HepG2 (cell line): Measurements from ENCODE around the gene CCDC73.

ENCODE experiments used
- EP300 ChIP-seq, 3 experiments: sonication (generic) in 1 of 3; formaldehyde crosslinking in 1 of 3; IDR thresholded peaks; 2 replicates each; pipeline versions ENCODE4 v1.5.1 to v1.6.1; 2011 to 2020; ENCODE audit warnings: low read depth in 2 of 3, low read length in 2 of 3, borderline replicate concordance in 1 of 3, improper control_type of control experiment in 1 of 3, mild to moderate bottlenecking in 1 of 3, missing genetic modification reagents in 1 of 3, moderate library complexity in 1 of 3
- HNF4A ChIP-seq: sonication (generic); formaldehyde crosslinking; IDR thresholded peaks from 2 replicates; pipeline ENCODE4 v1.4.0; 2020; ENCODE audit warnings: missing genetic modification reagents
- JUN ChIP-seq: sonication (generic); formaldehyde crosslinking; IDR thresholded peaks from 2 replicates; pipeline ENCODE4 v1.4.0; 2020; ENCODE audit warnings: mild to moderate bottlenecking, missing genetic modification reagents
- NBN ChIP-seq: fragments of 450-650 bp; conservative IDR thresholded peaks from 2 replicates; pipeline ENCODE4 v1.6.1; 2017
- NCOR1 ChIP-seq: fragments of 200-600 bp; sonication (generic); IDR thresholded peaks from 2 replicates; pipeline ENCODE4 v1.7.0; 2017; ENCODE audit warnings: antibody characterized with exemption, low read length, borderline replicate concordance
- NFIC ChIP-seq: IDR thresholded peaks from 2 replicates; pipeline ENCODE4 v1.6.1; 2012; ENCODE audit warnings: mild to moderate bottlenecking, low read length, inconsistent platforms
- POLR2A ChIP-seq, 2 experiments: IDR thresholded peaks; 2 replicates each; pipeline ENCODE4 v1.6.1; 2011; ENCODE audit warnings: low read depth in 2 of 2, low read length in 2 of 2, mild to moderate bottlenecking in 1 of 2, moderate library complexity in 1 of 2; ENCODE audit not compliant: insufficient read depth in 1 of 2
- ZFP36 ChIP-seq: fragments of 150-350 bp; IDR thresholded peaks from 2 replicates; pipeline ENCODE4 v1.6.1; 2018; ENCODE audit warnings: borderline replicate concordance, low read length, low read depth; ENCODE audit not compliant: partially characterized antibody
- ZFP41 ChIP-seq: sonication (generic); formaldehyde crosslinking; IDR thresholded peaks from 2 replicates; pipeline ENCODE4 v1.4.0; 2020; ENCODE audit warnings: mild to moderate bottlenecking, missing genetic modification reagents, borderline replicate concordance
- ZNF790 ChIP-seq: sonication (generic); formaldehyde crosslinking; IDR thresholded peaks from 2 replicates; pipeline ENCODE4 v1.8.0; 2022; ENCODE audit warnings: missing genetic modification reagents, mild to moderate bottlenecking, borderline replicate concordance
- TF ChIP-seq, protein P1 (sequence below): sonication (generic); formaldehyde crosslinking; IDR thresholded peaks from 2 replicates; pipeline ENCODE4 v1.5.0; 2020; ENCODE audit warnings: mild to moderate bottlenecking, missing genetic modification reagents, moderate library complexity

GRCh38 chr11:32830413-32830738, 35.9 kb upstream of the CCDC73 start:
- TF ChIP-seq, protein P1, sequence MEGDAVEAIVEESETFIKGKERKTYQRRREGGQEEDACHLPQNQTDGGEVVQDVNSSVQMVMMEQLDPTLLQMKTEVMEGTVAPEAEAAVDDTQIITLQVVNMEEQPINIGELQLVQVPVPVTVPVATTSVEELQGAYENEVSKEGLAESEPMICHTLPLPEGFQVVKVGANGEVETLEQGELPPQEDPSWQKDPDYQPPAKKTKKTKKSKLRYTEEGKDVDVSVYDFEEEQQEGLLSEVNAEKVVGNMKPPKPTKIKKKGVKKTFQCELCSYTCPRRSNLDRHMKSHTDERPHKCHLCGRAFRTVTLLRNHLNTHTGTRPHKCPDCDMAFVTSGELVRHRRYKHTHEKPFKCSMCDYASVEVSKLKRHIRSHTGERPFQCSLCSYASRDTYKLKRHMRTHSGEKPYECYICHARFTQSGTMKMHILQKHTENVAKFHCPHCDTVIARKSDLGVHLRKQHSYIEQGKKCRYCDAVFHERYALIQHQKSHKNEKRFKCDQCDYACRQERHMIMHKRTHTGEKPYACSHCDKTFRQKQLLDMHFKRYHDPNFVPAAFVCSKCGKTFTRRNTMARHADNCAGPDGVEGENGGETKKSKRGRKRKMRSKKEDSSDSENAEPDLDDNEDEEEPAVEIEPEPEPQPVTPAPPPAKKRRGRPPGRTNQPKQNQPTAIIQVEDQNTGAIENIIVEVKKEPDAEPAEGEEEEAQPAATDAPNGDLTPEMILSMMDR = no peak
- TF ChIP-seq JUN (CRISPR knock-in tag) = no peak
- no peak for TF ChIP-seq NBN
- TF ChIP-seq POLR2A (IDR thresholded peaks at IDR 0.05; ENCODE audit: insufficient read depth in 1 of 2, low read depth in 2 of 2, low read length in 2 of 2) = no peak
- no peak for TF ChIP-seq NCOR1
- peak; percentile 68 for TF ChIP-seq HNF4A (CRISPR knock-in tag)
- TF ChIP-seq NFIC = 0 out of 2 replicates have a peak, but pooled peaks have one; percentile 18
- peak in 1 of 2 experiments; percentile 22; a peak in 1 of 4 replicates for TF ChIP-seq EP300 (IDR thresholded peaks at IDR 0.05; ENCODE audit: low read depth in 2 of 2, low read length in 2 of 2)
- TF ChIP-seq EP300 (CRISPR knock-in tag; IDR thresholded peaks at IDR 0.05; ENCODE audit: borderline replicate concordance) = no peak
- TF ChIP-seq ZNF790 (CRISPR knock-in tag) = no peak
- TF ChIP-seq ZFP36 = no peak
- TF ChIP-seq ZFP41 (CRISPR knock-in tag) = no peak
